OCI-LY3 (cell line): ENCODE results near the gene MDH1B.

ENCODE experiments used
- H2AFZ ChIP-seq: fragments of 200-600, 300-600 bp; shearing (Covaris generic); 2 replicates; pipeline ENCODE4 v1.6.0; 2014; ENCODE audit warnings: antibody characterized with exemption, low read depth, low read length
- H3K27ac ChIP-seq: fragments of 200-600, 300-600 bp; sonication (generic); 2 replicates; pipeline ENCODE4 v1.5.1; 2014; ENCODE audit warnings: mild to moderate bottlenecking, low read length, moderate library complexity, mixed read lengths
- H3K27me3 ChIP-seq: fragments of 200-600, 300-600 bp; sonication (generic); 2 replicates; pipeline ENCODE4 v1.6.1; 2014; ENCODE audit warnings: low read depth, low read length, mixed read lengths
- H3K36me3 ChIP-seq: fragments of 200-600, 300-600 bp; sonication (generic); replicated peaks from 2 replicates; pipeline ENCODE3; 2014; ENCODE audit warnings: low read depth, low read length, mixed read lengths
- H3K4me1 ChIP-seq: fragments of 300-600, 200-600 bp; sonication (generic); 2 replicates; pipeline ENCODE4 v1.6.1; 2014; ENCODE audit warnings: low read length, mixed read lengths
- H3K4me2 ChIP-seq: fragments of 200-600, 300-600 bp; sonication (generic); 2 replicates; pipeline ENCODE4 v1.6.1; 2014; ENCODE audit warnings: low read length, mixed read lengths
- H3K4me3 ChIP-seq: fragments of 300-600, 200-600 bp; sonication (generic); 2 replicates; pipeline ENCODE4 v1.5.1; 2014; ENCODE audit warnings: antibody characterized with exemption, mild to moderate bottlenecking, low read length, moderate library complexity
- H3K79me2 ChIP-seq: fragments of 300-600, 200-600 bp; shearing (Covaris generic); 2 replicates; pipeline ENCODE4 v1.6.1; 2014; ENCODE audit warnings: mild to moderate bottlenecking, low read length, mixed read lengths
- H3K9ac ChIP-seq: fragments of 300-600, 200-600 bp; shearing (Covaris generic); 2 replicates; pipeline ENCODE4 v1.6.0; 2014; ENCODE audit warnings: mild to moderate bottlenecking, low read length, moderate library complexity
- H3K9me3 ChIP-seq: fragments of 200-600, 300-600 bp; shearing (Covaris generic); 2 replicates; pipeline ENCODE4 v1.6.1; 2014; ENCODE audit warnings: low read length, mixed read lengths; ENCODE audit not compliant: insufficient read depth
- H4K20me1 ChIP-seq: fragments of 200-600, 300-600 bp; sonication (generic); 2 replicates; pipeline ENCODE4 v1.6.1; 2016; ENCODE audit warnings: low read length, mixed read lengths; ENCODE audit not compliant: insufficient read depth
- CTCF ChIP-seq: fragments of 200-600, 300-600 bp; sonication (generic); IDR thresholded peaks from 2 replicates; pipeline ENCODE4 v1.5.1; 2014; ENCODE audit warnings: antibody characterized with exemption, low read length, low read depth
- EZH2phosphoT487 ChIP-seq: fragments of 200-600 bp; shearing (Covaris generic); IDR thresholded peaks from 2 replicates; pipeline ENCODE4 v1.6.1; 2018; ENCODE audit warnings: antibody characterized with exemption, mixed run types, low read depth

MDH1B gene

GRCh38 chr2:206736935-206737334 is 28.2 kb downstream of the MDH1B start:
- no peaks in the 10 kb centered on the region for H3K27me3 ChIP-seq
- no peaks in the 10 kb centered on the region for H3K9me3 ChIP-seq
- H3K4me3 ChIP-seq, result no peak overlapping the region
- H3K36me3 ChIP-seq, result no peaks in the 10 kb centered on the region
- no peak overlapping the region for H3K9ac ChIP-seq
- no peaks in the 10 kb centered on the region for H3K4me1 ChIP-seq
- H3K79me2 ChIP-seq, result no peaks in the 10 kb centered on the region
- H3K27ac ChIP-seq, result no peak overlapping the region
- no peak overlapping the region for H2AFZ ChIP-seq
- H3K4me2 ChIP-seq, result no peak overlapping the region
- TF ChIP-seq EZH2phosphoT487 (no peak), CTCF (no peak)
- no peaks in the 10 kb centered on the region for H4K20me1 ChIP-seq

GRCh38 chr2:206733341-206733740 is 31.8 kb downstream of the MDH1B start:
- H3K4me2 ChIP-seq, result no peak overlapping the region
- no peak overlapping the region for H2AFZ ChIP-seq
- TF ChIP-seq CTCF (no peak), EZH2phosphoT487 (no peak)
- no peaks in the 10 kb centered on the region for H3K4me1 ChIP-seq
- no peaks in the 10 kb centered on the region for H4K20me1 ChIP-seq
- no peak overlapping the region for H3K4me3 ChIP-seq
- H3K9ac ChIP-seq, result no peak overlapping the region
- H3K9me3 ChIP-seq, result no peaks in the 10 kb centered on the region
- H3K27ac ChIP-seq, result no peak overlapping the region
- no peaks in the 10 kb centered on the region for H3K79me2 ChIP-seq
- peaks cover 5% of the 10 kb centered on the region; the same call in 1 of the 2 replicates for H3K27me3 ChIP-seq
- no peaks in the 10 kb centered on the region for H3K36me3 ChIP-seq

GRCh38 chr2:206728277-206729199 is 36.6 kb downstream of the MDH1B start:
- no peaks in the 10 kb centered on the region for H3K79me2 ChIP-seq
- no peak for TF ChIP-seq EZH2phosphoT487
- no peak for TF ChIP-seq CTCF
- H3K4me3 ChIP-seq, result no peak overlapping the region
- peaks cover 8% of the 10 kb centered on the region; the same call in 1 of the 2 replicates for H3K27me3 ChIP-seq
- no peak overlapping the region for H3K4me2 ChIP-seq
- no peak overlapping the region for H3K27ac ChIP-seq
- no peaks in the 10 kb centered on the region for H3K9me3 ChIP-seq
- H3K36me3 ChIP-seq, result no peaks in the 10 kb centered on the region
- no peaks in the 10 kb centered on the region for H4K20me1 ChIP-seq
- no peaks in the 10 kb centered on the region for H3K4me1 ChIP-seq
- H2AFZ ChIP-seq, result no peak overlapping the region
- H3K9ac ChIP-seq, result no peak overlapping the region

GRCh38 chr2:206727287-206727686 is 37.8 kb downstream of the MDH1B start:
- Histone ChIP-seq H3K4me3 (no peak overlapping the region), H3K79me2 (no peaks in the 10 kb centered on the region), H3K27me3 (peaks cover 8% of the 10 kb centered on the region; the same call in 1 of the 2 replicates), H3K9ac (no peak overlapping the region), H3K4me2 (no peak overlapping the region), H4K20me1 (no peaks in the 10 kb centered on the region), H2AFZ (no peak overlapping the region), H3K9me3 (no peaks in the 10 kb centered on the region), H3K4me1 (no peaks in the 10 kb centered on the region), H3K27ac (no peak overlapping the region), H3K36me3 (no peaks in the 10 kb centered on the region)
- TF ChIP-seq EZH2phosphoT487 (no peak), CTCF (no peak)
